IMR-90 (cell line): ENCODE data around the gene PNPLA2. TPM values are rescaled to one million over a fixed set of nuclear protein-coding genes. Genes with fewer than 3 reads are reported as not detected.

ENCODE experiments used
- ATAC-seq: fragments of 200-7000 bp; cut with Tn5 transposase; 2 replicates; pipeline ENCODE4 v1.9.1; 2020; ENCODE audit warnings: low read depth, mild to moderate bottlenecking, moderate library complexity
- BruUV-seq: library from RNA; stranded (reverse); fragments of 400-500 nt; replicated peaks from 2 replicates; lab custom pipeline; 2021; lab: Mats Ljungman, UMichigan
- CTCF ChIA-PET: fragments of 300-600 bp; formaldehyde crosslinking; extraction: SDS; loops from one replicate; lab custom pipeline; 2021; ENCODE audit warnings: antibody characterized with exemption; lab: Yijun Ruan, JAX
- POLR2A ChIA-PET: fragments of 300-600 bp; sonication (Branson Sonifier 250); formaldehyde crosslinking; loops from one replicate; lab custom pipeline; 2022; ENCODE audit warnings: antibody characterized with exemption; ENCODE audit not compliant: unreplicated experiment; lab: Charles Lee
- DNase-seq: peaks from one replicate; pipeline ENCODE4 v3.0.0; 2013
- H2AFZ ChIP-seq: replicated peaks from 2 replicates; pipeline ENCODE3; 2013; ENCODE audit warnings: low read length, mild to moderate bottlenecking; ENCODE audit not compliant: poor library complexity
- H2AK5ac ChIP-seq: 2 replicates; pipeline ENCODE4 v1.6.1; 2013; ENCODE audit warnings: low read depth, low read length, inconsistent platforms
- H2AK9ac ChIP-seq: replicated peaks from 2 replicates; pipeline ENCODE3; 2013; ENCODE audit warnings: mild to moderate bottlenecking, low read depth, low read length, moderate library complexity; ENCODE audit not compliant: poor library complexity
- H2BK120ac ChIP-seq: 2 replicates; pipeline ENCODE4 v1.6.1; 2013; ENCODE audit warnings: low read depth, low read length, inconsistent platforms
- H2BK15ac ChIP-seq: 3 replicates; pipeline ENCODE4 v1.6.1; 2013; ENCODE audit warnings: low read depth, low read length, inconsistent platforms
- H2BK20ac ChIP-seq: 2 replicates; pipeline ENCODE4 v1.6.1; 2013; ENCODE audit warnings: low read depth, mild to moderate bottlenecking, inconsistent platforms, low read length, moderate library complexity
- H2BK5ac ChIP-seq: 2 replicates; pipeline ENCODE4 v1.6.1; 2013; ENCODE audit warnings: mild to moderate bottlenecking, low read depth, low read length, inconsistent platforms; ENCODE audit not compliant: poor library complexity, severe bottlenecking
- H3K14ac ChIP-seq: replicated peaks from 2 replicates; pipeline ENCODE4 v1.6.1; 2013; ENCODE audit warnings: low read depth, low read length, inconsistent platforms
- H3K18ac ChIP-seq: 2 replicates; pipeline ENCODE4 v1.6.1; 2013; ENCODE audit warnings: low read depth, low read length, control low read depth
- H3K23ac ChIP-seq: 2 replicates; pipeline ENCODE4 v1.6.1; 2013; ENCODE audit warnings: low read depth, low read length, inconsistent platforms
- H3K27ac ChIP-seq: 2 replicates; pipeline ENCODE4 v1.5.1; 2013; ENCODE audit warnings: mild to moderate bottlenecking, control low read depth, low read length; ENCODE audit not compliant: insufficient read depth
- H3K27me3 ChIP-seq: 2 replicates; pipeline ENCODE4 v1.6.1; 2013; ENCODE audit warnings: low read length; ENCODE audit not compliant: control insufficient read depth, insufficient read depth
- H3K36me3 ChIP-seq: 2 replicates; pipeline ENCODE4 v1.6.1; 2013; ENCODE audit warnings: low read length, mixed read lengths; ENCODE audit not compliant: control insufficient read depth, insufficient read depth
- H3K4ac ChIP-seq: 2 replicates; pipeline ENCODE4 v1.6.1; 2013; ENCODE audit warnings: low read depth, low read length, inconsistent platforms
- H3K4me1 ChIP-seq: 2 replicates; pipeline ENCODE4 v1.6.1; 2013; ENCODE audit warnings: low read length, mixed read lengths; ENCODE audit not compliant: control insufficient read depth, insufficient read depth
- H3K4me2 ChIP-seq: 2 replicates; pipeline ENCODE4 v1.6.1; 2013; ENCODE audit warnings: low read depth, mild to moderate bottlenecking, control low read depth, low read length, moderate library complexity
- H3K4me3 ChIP-seq: 2 replicates; pipeline ENCODE4 v1.5.1; 2013; ENCODE audit warnings: low read depth, mild to moderate bottlenecking, control low read depth, low read length, moderate library complexity; ENCODE audit not compliant: insufficient read depth
- H3K56ac ChIP-seq: 2 replicates; pipeline ENCODE4 v1.6.1; 2013; ENCODE audit warnings: low read length, inconsistent platforms; ENCODE audit not compliant: insufficient read depth; ENCODE audit errors: extremely low read depth
- H3K79me1 ChIP-seq, 2 experiments: 2 replicates each; pipeline ENCODE4 v1.6.1; 2013; ENCODE audit warnings: low read length in 2 of 2, inconsistent platforms in 1 of 2, low read depth in 1 of 2
- H3K9ac ChIP-seq: 2 replicates; pipeline ENCODE4 v1.6.1; 2013; ENCODE audit warnings: low read depth, low read length, control low read depth
- H3K9me1 ChIP-seq: 2 replicates; pipeline ENCODE4 v1.6.1; 2013; ENCODE audit warnings: low read length, inconsistent platforms; ENCODE audit not compliant: insufficient read depth
- H3K9me3 ChIP-seq: 2 replicates; pipeline ENCODE4 v1.6.1; 2013; ENCODE audit warnings: low read length; ENCODE audit not compliant: control insufficient read depth, insufficient read depth
- H4K20me1 ChIP-seq: 2 replicates; pipeline ENCODE4 v1.6.1; 2013; ENCODE audit warnings: low read length, inconsistent platforms; ENCODE audit not compliant: insufficient read depth
- H4K5ac ChIP-seq: 2 replicates; pipeline ENCODE4 v1.6.1; 2013; ENCODE audit warnings: mild to moderate bottlenecking, low read depth, low read length, control low read depth
- H4K8ac ChIP-seq, 2 experiments: 2 replicates each; pipeline ENCODE4 v1.6.1; 2013; ENCODE audit warnings: low read depth in 2 of 2, low read length in 2 of 2, control low read depth in 1 of 2, inconsistent platforms in 1 of 2
- H4K91ac ChIP-seq: 2 replicates; pipeline ENCODE4 v1.6.1; 2013; ENCODE audit warnings: low read depth, low read length, inconsistent platforms; ENCODE audit not compliant: insufficient read depth
- BHLHE40 ChIP-seq: fragments of 150-350 bp; IDR thresholded peaks from 2 replicates; pipeline ENCODE4 v1.6.1; 2016; ENCODE audit warnings: mild to moderate bottlenecking, low read depth, low read length
- CEBPB ChIP-seq: IDR thresholded peaks from 2 replicates; pipeline ENCODE4 v1.6.1; 2012; ENCODE audit warnings: low read depth, low read length, improper control_type of control experiment
- CHD1 ChIP-seq: IDR thresholded peaks from 2 replicates; pipeline ENCODE4 v1.6.1; 2012; ENCODE audit warnings: low read depth, low read length, improper control_type of control experiment
- CTCF ChIP-seq: conservative IDR thresholded peaks from 2 replicates; pipeline ENCODE4 v1.5.1; 2012; ENCODE audit warnings: mild to moderate bottlenecking, low read depth, low read length, improper control_type of control experiment
- FOS ChIP-seq: fragments of 150-350 bp; IDR thresholded peaks from 2 replicates; pipeline ENCODE4 v1.6.1; 2016; ENCODE audit warnings: low read depth, low read length
- MAFK ChIP-seq: IDR thresholded peaks from 2 replicates; pipeline ENCODE4 v1.6.1; 2012; ENCODE audit warnings: low read depth, low read length, improper control_type of control experiment
- MXI1 ChIP-seq: IDR thresholded peaks from 2 replicates; pipeline ENCODE4 v1.6.1; 2012; ENCODE audit warnings: low read depth, mild to moderate bottlenecking, low read length, moderate library complexity, borderline replicate concordance
- NFE2L2 ChIP-seq: fragments of 150-350 bp; IDR thresholded peaks from 2 replicates; pipeline ENCODE4 v1.6.1; 2016; ENCODE audit warnings: low read depth, mild to moderate bottlenecking, low read length
- POLR2A ChIP-seq: IDR thresholded peaks from 2 replicates; pipeline ENCODE4 v1.6.1; 2012; ENCODE audit warnings: mild to moderate bottlenecking, low read depth, low read length
- RCOR1 ChIP-seq: IDR thresholded peaks from 2 replicates; pipeline ENCODE4 v1.6.1; 2012; ENCODE audit warnings: mild to moderate bottlenecking, low read length, improper control_type of control experiment; ENCODE audit not compliant: insufficient replicate concordance
- RFX5 ChIP-seq: IDR thresholded peaks from 2 replicates; pipeline ENCODE4 v1.8.0; 2012; ENCODE audit warnings: low read depth, mild to moderate bottlenecking, low read length, moderate library complexity
- SMC3 ChIP-seq: fragments of 150-350 bp; IDR thresholded peaks from 2 replicates; pipeline ENCODE4 v1.6.1; 2016; ENCODE audit warnings: low read depth, mild to moderate bottlenecking, antibody characterized with exemption, low read length, moderate library complexity
- WGBS, 2 experiments: methylation state at CpG; one replicate each; pipeline versions ENCODE4 v1.1.5 to v1.1.7; 2013; ENCODE audit warnings: missing lambda C conversion rate in 2 of 2; ENCODE audit not compliant: insufficient read length in 1 of 2; ENCODE audit errors: extremely low coverage in 2 of 2; 5-methylcytosine and 5-hydroxymethylcytosine counted together
- dilution Hi-C: fragments of 300-500 bp; cut with HindIII; formaldehyde crosslinking; loops from one replicate; pipeline ENCODE4 v1.14.3; 2018; ENCODE audit warnings: low sequenced_read_pairs; ENCODE audit not compliant: unreplicated experiment
- in situ Hi-C: fragments of 300-500 bp; cut with MboI; formaldehyde crosslinking; loops from 3 replicates; pipeline ENCODE4 v1.14.3; 2019; ENCODE audit warnings: low sequenced_read_pairs, inconsistent platforms, mixed read lengths
- intact Hi-C: fragments of 100-400 bp; cut with micrococcal nuclease; formaldehyde crosslinking; loops from 2 replicates; pipeline ENCODE4 v1.10.0; 2022
- polyA plus RNA-seq, 3 experiments: library from polyadenylated mRNA; depleted of rRNA; stranded (reverse); fragments of >200 nt; gene quantifications; 2 replicates each; pipeline ENCODE4 v1.2.3, GENCODE V29; 2012; ENCODE audit warnings: low replicate concordance in 1 of 3
- total RNA-seq: library from RNA; depleted of rRNA; stranded (reverse); fragments of >200 nt; gene quantifications from 2 replicates; pipeline ENCODE4 v1.2.3, GENCODE V29; 2012

Gene PNPLA2
- total and polyA plus RNA-seq, 2 of the 4 experiments (the other 2 are of a cell fraction) = 7.0 to 94.3 TPM

GRCh38 chr11:868394-868793 is 49.7 kb downstream of the PNPLA2 start:
- Histone ChIP-seq H3K36me3 (peaks cover 27% of the 10 kb centered on the region; the same call in 1 of the 2 replicates), H3K56ac (no peak overlapping the region), H3K27me3 (no peaks in the 10 kb centered on the region), H3K4ac (no peak overlapping the region), H3K79me1 (peaks cover 3 to 15% of the 10 kb centered on the region in 2 experiments; a peak in 1 of 4 replicates), H3K27ac (no peak overlapping the region), H2BK15ac (no peak overlapping the region), H3K4me2 (no peak overlapping the region), H3K9me3 (no peaks in the 10 kb centered on the region), H3K9me1 (peaks cover 3% of the 10 kb centered on the region; the same call in 1 of the 2 replicates), H3K14ac (no peak overlapping the region), H3K4me3 (no peak overlapping the region), H2AK5ac (no peak overlapping the region), H4K8ac (no peak overlapping the region), H4K5ac (no peak overlapping the region), H2BK5ac (no peak overlapping the region), H3K18ac (no peak overlapping the region), H4K91ac (no peak overlapping the region), H3K23ac (no peak overlapping the region), H3K4me1 (no peaks in the 10 kb centered on the region; the same call in 1 of the 2 replicates), H3K9ac (no peak overlapping the region), H2AK9ac (no peak overlapping the region), H2BK120ac (no peak overlapping the region), H4K20me1 (peaks cover 26% of the 10 kb centered on the region), H2AFZ (no peak overlapping the region), H2BK20ac (no peak overlapping the region)
- TF ChIP-seq CHD1 (no peak), CTCF (no peak), MXI1 (no peak), SMC3 (no peak), RCOR1 (no peak), NFE2L2 (no peak), MAFK (no peak), RFX5 (no peak), CEBPB (no peak), BHLHE40 (no peak), POLR2A (no peak), FOS (no peak)
- CTCF ChIA-PET = no interaction called here
- intact Hi-C loops = no loop called here
- dilution Hi-C loops = no loop called here
- no TSS peak for BruUV-seq
- in situ Hi-C loops = no loop called here
- 94% methylated on average over 7 of the region's 17 CpGs; no CpG with 5 or more reads in 1 of the 2 experiments for WGBS, 2 experiments
- no peak for DNase-seq
- POLR2A ChIA-PET = no interaction called here
- no peak for ATAC-seq
